ENCODE data around the gene YIPF3.
A peak's percentile ranks its signal among the peaks of the same experiment; 100 is the strongest.

GRCh38 chr6:43506667-43507471, 9.9 kb downstream of the YIPF3 start:
- TF ChIP-seq CTCF (conservative IDR thresholded peaks at IDR 0.05; ENCODE audit: low read length) (peak; percentile 94), EZH2phosphoT487 (IDR thresholded peaks at IDR 0.05; ENCODE audit: borderline replicate concordance, low read depth, low read length) (no peak)

Data from OCI-LY7 (cell line).